NCI-H446 treated with DMSO at 0.1 percent for 48 hours (cell line): Measurements from ENCODE around the gene AKAP13.

Experiments used
- DNase-seq: peaks from one replicate; lab custom pipeline; 2025; lab: John Stamatoyannopoulos, UW

AKAP13 gene

DNA sequence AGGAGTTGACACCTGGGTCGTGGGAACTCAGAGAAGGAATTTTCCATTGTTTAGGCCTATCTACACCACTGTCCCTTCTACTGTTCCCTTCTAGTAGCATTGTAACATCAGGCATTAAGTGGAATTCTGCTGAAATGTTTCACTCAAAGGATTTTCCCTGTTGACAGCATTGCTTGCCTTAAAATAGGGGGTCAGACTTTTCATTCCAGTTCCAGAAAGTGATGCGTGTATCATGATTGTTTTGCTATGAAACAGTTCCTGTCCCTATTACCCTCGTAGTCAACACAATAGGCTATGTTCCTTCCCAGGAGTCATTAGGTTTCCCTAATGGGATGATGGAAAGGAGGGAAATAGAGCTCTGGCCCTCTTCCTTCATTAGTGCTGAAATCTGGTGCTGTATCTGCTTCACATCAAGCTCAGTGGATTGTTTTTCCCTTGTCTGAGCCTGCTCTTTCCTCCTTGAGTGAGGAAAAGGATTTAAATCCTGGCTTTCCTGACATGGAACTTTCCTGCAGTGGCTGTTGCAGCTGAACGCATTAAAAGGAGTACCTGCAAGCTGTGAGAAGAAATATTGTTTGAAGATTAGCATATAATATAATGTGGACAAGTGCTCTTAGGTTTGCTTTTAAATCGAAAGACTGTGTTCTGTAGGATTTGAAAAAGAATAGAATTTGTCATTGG is 218.5 kb downstream of the AKAP13 start:
- no peak for DNase-seq

DNA sequence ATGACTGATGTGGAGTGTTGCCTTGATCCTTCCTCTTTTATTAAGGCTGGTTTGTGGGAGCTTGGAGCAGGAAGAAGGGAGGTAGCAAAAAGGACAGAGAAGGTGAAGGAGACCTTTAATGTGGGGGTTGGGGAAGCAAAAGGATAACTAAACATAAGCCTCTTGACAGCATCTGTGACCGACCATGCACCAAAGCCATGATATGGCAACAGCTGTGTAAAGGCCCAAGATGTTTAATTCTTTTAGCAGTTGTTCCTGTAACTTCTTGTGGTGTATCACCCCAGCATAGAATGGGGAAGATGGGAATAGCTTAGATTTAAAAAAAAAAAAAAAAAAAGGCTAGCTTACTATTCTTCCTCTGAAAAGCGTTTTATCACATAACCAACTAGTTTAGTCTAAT is 219.6 kb downstream of the AKAP13 start:
- no peak for DNase-seq

DNA sequence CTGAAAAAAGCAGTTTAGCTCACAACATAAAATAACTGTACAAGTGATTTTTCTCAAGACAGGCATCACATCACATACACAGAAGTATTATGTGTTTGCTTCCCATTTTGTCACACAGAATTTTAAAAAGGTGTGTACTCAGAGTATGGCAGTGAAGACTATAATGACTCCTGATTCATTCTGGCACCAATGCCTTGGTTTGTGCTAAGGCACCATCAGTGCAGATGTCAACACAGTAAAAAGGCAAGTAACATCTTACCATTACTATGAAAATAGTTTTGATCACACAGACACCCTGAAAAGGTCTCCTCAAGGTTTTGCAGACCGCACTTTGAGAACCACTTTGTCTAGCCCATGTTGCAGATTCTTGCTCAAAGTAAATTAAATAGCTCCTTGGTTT is 222.8 kb downstream of the AKAP13 start:
- DNase-seq, result no peak

DNA sequence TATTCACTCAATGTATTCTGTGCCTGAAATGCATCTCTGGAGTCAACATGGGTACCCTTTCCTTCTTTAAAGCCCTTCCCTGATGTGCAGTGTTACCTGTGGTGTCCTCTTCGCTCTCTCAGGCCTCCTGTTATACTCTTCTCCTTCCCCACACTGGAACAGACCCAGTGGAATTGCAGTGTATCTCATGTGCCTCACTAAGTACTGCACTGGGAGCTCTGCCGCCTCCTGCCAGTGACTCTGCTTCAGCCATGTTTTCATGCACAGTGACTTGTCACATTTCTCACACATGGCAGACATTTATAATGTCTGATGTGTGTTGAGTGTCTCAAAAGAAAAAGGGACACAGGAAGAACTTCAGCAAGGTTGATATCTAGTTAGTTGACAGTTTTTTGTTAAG is 223.3 kb downstream of the AKAP13 start:
- DNase-seq, result no peak

DNA sequence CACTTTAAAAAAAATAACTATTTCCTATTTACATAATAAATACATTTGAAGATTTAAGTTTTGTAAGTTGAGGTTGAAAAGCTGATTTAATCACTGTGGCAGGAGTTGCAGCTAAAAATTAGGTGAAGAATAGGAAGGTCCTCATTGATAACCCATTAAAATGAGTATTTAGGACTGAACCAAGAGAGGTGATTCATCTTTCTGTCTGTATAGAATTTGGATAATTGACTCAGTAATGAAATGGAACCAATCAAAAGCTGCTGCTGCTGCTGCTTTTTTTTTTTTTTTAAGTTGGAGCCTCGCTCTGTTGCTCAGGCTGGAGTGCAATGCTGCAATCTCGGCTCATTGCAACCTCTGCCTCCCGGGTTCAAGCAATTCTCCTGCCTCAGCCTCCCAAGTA is 223.8 kb downstream of the AKAP13 start:
- no peak for DNase-seq

DNA sequence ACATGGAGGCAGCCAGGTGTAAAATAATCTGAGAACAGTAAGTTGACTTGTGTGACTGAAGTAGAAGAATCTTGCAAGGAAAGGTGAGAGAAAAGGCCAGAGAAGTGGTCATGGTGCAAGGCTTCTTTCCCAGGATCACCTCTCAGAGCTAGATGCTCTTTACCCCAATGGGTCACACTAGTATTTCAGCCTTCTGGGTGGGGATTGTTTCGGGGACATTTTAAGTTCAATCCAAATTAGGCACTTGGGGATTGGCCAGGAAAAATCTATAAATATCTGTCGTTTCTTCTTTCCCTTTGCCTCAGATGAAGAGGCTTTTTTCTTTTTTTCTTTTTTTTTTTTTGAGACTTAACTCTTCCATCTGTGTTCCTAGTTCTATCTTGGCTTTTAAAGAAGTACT is 226.3 kb downstream of the AKAP13 start:
- DNase-seq, result no peak

DNA sequence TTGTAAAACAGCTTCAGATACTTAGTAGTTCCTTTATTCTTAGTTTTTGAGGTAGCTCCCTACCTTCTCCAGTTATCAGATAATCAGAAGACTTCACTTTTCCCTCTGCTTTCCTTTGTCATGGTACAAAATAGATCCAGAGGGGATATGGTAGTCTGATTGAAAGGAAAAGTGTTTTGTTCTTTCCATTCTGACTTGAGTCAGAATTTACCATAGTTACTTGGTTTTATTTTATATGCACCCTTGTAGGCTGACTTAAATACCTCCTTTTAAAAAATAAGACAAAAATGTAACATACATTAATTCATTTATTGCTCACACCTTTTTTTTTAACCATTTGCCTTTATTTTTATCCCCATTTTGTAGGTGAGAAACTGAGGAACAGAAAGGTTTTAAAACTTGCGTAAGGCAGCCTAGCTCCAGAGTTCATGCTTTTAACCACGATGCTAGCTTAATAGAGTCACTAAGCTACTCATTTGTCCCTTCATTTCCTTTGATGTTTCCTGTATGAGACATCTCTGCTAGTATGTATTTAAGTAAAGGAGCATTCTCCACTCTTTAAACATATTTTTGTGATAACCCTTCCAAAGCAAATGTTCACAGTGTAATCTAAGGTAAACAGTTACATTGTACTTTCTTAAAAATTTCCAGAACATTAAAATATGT is 226.9 kb downstream of the AKAP13 start:
- DNase-seq, result no peak

DNA sequence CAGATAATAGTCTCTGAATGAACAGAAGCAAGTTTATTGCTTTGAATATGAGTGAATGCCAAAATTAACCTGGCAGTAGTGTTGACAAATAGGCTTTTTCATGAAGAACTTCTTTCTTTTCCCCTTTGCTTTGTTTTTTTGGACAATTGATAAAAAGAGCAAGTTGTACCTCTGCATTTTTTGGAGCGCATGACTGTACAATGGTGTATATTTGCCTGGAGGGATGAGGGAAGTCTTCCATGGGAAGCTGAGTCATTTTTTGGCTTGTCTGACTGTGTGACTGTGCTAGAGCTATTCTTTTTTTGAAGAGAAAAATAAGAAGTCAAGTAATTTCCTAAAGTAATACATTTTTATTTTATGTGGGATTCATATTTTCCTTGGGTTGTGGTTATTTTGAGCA is 227.4 kb downstream of the AKAP13 start:
- no peak for DNase-seq

DNA sequence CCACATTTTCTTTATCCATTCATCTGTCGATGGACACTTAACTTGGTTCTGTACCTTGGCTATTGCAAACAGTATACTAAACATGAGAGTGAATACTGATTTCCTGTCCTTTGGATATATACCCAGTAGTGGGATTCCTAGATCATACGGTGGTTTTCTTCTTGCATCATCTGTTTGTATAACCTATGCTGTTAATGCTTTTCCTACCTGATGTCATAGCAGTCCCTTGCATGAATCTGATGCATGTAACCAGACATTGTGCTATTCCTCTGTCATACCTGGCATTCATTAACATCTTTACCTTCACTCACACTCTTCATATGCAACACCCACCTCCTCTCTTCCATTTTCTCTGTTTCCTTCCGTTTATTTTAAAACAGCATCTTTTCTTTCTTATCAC is 229.1 kb downstream of the AKAP13 start:
- no peak for DNase-seq

DNA sequence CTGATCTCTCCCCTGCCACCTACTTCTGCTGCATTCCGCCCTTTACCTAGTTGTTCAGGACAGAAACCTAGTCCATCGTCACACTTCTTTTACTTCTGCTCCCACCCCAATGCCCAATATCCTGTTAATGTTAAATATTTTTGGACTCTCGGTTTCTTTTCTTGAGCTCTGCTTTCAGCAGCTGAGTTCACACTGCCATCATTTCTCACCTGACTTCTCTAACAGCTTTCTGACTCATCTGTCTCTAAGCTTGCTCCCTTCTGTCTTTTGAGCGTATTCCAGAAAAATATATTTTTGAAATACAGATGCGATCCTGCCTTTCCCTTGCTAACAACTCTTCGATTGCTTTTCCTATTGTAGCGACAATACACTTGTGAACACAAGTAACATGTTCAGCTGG is 231.0 kb downstream of the AKAP13 start:
- no peak for DNase-seq

DNA sequence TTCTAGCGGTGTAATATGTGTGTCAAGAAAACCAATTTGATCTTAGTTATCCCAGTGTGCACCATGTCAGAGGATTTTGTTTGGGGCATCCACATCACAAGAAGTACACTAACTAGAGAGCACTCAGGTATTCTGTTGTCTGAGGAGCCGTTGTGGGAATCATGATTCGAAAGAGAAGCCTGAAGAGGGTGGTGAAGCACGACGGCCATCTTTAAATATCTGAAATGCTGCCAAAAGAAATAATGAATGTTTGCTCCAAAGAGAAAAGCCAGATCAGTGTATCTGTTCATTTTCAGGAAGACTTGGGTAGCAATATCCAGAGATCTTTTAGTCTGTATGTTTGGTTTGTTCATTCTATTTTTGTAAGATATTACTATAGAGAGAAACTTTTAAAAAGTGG is 233.7 kb downstream of the AKAP13 start:
- no peak for DNase-seq

DNA sequence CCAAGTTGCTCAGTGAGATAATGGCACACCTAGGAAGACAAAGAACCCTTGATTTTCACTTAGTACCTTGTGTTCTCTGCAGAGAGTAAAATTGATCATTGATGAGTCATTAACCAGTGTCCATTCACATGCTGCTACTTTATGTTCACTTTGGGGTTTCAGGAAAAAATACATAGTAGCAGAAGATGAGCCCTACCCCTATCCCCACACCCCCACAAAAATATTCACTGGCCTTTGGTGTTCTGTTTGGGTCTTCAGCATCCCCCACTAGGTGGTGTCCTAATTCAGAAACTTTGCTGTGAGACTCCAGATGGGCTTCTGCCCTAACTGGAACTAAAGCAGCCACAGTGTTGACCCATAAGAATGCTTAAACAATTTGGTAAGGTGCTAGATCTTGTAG is 235.5 kb downstream of the AKAP13 start:
- no peak for DNase-seq

DNA sequence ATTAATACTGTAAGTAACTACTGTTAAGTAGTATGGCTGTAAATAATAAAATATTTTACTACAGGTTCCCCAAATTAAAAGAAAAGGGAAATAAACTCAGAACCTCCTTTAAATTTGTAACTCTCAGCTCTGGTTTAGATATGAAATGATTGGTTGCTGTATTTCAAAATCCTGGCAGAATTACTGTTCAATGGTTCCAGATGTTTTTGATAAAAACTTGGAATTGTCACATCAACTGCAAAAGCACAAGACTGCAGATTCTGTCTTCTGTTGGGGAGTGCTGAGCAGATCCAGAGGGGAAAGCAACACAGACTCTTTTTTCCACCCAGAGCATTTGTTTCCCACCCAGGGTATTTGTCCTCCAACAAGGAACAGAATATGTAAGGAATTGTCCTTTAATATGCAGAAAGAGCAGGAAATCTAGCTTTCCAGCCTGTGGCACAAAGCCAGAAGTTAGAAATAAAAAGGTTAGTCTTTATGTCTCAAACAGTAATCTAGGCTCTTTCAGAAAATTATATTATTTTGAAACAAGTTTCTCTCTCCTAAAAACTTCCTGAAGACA is 236.2 kb downstream of the AKAP13 start:
- DNase-seq, result no peak

DNA sequence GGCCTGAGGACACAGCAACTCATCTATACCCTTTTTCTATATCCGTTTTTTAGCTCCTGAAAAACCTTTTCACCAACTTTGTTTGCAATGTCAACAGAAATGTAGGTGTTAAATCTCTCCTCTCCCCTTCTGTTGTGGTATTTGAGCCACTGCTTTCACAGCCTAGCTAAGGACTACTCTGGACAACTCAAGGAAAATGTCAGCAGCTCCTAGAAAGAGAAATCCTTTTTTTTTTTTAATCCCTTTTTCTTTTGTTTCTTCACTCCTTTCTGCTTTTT is 237.8 kb downstream of the AKAP13 start:
- no peak for DNase-seq

DNA sequence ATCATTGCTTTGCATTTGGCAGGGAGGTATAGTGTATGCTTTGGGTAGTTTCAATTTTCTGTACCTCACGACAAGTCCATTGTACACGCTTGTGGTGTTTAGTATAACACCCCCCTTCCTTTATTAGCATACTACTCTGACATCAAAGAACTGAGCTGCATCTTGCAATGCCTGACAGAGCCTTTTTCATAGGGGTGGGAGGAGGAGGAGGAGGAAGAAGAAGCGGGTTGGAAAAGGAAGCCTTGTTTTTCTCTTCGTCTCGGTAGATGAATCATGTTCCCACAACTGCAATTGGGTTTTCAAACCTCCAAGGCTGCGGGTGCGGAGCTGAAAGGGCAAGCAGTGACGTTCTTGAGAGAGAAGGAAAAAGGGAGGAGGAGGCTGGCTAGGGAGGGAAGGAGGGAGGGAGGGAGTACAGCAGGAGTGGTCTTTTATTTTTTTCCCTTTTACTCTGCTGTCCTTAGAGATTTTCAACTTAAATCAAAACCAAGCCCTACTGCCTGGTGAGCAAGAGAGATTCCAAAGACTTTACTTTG is 238.6 kb downstream of the AKAP13 start:
- no peak for DNase-seq

DNA sequence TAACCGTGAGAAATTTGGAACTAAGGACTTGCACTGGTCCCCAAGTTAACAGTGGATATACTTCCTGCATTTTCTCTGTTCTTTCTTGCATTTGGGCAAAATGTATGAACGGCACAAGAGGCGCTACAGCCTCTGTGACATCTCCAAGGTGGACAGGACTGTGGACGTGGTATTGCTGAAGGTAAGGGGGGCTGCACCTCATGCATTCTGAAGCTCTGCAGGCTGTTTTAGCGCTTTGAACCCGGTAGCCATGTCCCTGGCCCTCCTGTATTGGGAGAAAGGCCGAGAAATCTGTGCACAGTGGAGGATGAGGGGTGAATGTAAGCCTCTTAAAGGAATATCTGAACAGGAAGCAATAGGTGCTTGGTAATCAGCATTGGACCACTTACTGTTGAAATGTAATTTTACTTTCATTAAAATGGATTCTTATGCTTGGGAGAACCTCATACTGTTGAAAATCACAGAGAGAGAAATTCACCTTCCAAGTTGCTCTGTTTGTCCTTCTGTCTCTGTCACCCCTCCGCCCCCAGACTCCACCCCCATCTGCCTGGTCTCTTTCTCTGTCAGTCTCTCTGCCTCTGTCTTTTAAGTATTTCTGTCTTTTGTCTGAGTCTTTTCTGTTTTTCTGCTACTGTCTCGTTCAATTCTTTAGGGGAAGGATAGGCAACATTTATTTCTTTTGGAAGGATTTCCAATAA is 239.7 kb downstream of the AKAP13 start:
- no peak for DNase-seq

DNA sequence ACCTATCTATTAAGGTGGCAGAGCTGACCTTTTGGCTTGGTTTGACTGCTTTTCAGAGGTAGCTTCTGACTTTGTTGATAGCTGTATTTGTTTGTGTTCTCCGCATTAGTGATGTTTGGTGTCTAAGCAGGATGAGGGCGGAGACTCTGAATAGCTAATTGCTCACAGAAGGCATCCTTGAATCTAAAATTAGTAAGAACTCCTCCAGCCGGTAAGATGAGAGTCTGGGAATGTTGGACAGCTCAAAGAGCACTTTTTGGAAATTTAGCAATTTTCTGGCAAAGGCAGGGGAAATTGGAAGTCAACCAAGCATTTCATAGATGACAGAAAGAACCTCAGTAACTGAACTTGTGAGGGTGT is 240.3 kb downstream of the AKAP13 start:
- no peak for DNase-seq

DNA sequence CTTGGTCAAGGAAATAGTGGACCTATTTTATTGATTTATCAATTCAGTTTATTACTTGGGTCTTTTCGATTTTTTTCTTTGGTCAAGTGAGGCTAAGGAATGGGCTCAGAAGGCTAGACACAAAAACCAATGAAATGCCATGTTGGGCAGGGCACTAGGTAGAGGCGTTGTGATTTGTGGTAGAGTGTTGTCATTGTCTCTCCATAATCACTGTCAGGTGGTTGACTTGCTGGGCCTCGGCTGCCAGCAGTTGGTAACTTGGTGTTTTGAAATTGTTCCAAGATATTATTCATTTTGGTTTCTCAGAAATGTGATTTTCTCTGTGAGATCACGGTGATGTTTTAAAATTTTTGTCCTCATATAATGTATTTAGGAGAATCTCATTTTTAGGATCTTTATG is 240.7 kb downstream of the AKAP13 start:
- DNase-seq, result no peak

DNA sequence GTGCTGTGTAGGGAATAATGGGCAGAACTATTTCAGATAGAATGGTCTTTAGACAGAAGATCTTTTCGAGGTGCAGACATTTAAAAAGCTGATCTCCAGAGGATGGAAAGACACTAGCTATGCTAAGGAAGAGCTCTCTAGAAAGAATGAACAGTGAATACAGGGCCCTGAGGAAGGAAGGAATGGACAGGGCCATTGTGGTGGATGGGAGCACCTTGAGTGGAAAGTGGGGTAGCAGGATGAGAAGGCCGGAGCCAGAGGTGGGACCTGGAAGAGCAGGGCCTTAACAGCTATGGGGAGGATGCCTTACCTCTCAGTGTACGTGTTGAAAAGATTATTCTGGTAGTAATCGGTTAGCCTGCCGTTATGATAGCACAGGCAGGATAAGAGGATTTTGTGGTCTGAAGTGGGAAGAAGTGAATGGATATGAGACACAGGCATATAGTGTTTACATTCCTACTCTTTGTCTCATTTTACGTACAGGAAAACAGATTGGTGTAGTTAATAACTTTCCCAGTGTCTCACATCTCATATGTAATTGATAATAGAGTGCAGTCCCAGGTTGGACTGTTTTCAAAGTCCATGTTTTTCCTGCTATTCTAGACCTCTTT is 241.9 kb downstream of the AKAP13 start:
- DNase-seq, result no peak

DNA sequence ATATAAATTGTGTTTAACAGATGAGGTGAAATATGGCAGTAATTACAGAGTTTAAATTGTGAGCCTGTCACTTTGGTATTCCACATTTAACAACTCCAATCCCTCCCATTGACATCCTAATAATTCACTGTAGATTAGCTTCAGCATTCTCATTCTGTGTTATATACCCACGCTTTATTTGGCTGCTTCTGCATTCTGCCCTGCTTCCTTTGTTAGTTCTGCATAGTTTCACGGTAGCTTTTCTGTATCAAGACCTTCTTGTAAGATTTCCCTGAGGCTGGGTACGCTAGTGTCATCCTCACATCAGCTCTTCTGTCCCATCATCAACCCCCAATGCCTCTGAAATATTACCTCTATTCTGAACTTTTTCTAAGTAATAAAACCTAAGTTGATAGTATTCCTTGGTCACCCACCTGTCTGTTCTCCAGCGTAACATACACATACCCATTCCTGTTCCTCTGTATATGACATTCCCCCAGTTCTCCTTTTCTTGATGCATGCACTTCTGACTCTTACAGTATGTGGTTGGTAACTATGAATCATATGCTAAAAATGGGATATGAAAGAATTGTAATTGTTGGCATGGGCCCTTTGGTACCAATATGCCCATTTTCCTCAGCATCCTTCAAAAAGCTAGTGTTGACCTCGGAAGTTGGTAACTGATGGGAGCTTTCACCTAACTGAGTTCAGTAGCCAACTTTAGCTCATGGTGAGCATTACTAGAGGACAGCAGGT is 243.1 kb downstream of the AKAP13 start:
- no peak for DNase-seq

DNA sequence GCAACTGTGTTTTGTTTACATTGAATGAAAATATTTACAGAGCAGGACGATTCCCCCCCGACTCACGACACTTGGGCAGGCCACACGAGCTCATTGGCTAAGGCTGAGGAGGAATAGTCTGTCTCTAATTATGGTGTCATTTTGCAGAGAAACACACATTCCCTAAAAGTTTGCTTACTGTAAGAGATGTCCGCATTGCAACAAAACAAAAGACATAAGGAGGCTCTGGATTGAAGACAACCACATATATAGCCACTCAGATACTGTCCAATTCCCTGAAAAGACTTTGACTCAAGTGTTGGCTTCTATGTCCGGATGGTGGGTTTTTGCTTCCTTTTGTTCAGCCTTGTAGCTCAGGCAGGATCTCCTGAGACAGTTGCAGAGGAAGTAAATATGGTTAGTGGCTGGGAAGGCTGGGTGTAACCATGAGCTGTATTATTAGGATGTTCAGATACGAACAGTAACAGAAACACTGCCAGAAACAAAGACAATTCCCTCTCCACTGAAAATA is 243.9 kb downstream of the AKAP13 start:
- DNase-seq, result no peak
